HG02970 (cell line): ENCODE results near the gene CNOT6L.

Experiments
- ATAC-seq: cut with Tn5 transposase; IDR thresholded peaks from one replicate; pipeline ENCODE4 v1.9.1; 2021; ENCODE audit warnings: mild to moderate bottlenecking, moderate library complexity, moderate number of reproducible peaks; ENCODE audit not compliant: unreplicated experiment, low FRiP score

The CNOT6L gene

DNA sequence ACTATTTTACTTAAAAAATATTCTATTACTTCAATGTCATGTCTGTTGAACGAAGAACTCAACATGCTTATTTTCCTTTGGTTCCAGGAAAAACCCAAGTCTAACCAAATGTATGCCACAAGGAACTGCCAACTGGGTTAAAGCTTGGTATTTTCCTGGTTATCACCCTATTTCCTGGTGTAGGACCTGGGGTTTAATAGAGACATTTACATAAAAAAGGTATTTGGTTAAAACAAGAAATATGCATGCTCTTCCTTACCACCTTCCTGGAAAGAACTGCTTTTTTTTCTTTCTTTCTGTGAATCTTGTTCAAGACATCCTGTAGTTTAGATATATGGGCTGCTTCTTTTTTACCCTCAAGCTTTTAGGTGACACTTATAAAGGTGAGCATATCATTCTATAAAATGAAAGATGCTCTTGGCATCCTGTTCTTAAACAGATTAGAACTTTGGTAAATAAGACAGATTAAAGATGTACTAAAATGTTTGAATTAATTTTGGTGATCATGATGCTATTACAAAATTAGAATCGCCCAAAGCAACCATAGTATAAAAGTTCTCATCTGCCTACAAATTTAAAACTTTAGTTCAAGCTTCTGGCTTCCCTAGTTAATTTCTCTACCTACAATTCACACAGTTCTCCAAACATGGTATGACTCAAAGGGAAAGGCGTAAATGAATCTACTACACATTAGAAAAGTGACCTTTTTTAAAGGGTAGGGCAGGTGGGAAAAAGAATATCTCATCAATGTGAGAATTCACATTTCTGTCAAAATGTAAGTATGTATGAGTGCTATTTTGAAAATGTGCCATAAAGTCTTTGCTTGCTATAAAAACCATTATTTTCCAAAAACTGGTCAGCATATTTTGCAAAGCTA lies 103.5 kb downstream of the CNOT6L start:
- no peak for ATAC-seq

DNA sequence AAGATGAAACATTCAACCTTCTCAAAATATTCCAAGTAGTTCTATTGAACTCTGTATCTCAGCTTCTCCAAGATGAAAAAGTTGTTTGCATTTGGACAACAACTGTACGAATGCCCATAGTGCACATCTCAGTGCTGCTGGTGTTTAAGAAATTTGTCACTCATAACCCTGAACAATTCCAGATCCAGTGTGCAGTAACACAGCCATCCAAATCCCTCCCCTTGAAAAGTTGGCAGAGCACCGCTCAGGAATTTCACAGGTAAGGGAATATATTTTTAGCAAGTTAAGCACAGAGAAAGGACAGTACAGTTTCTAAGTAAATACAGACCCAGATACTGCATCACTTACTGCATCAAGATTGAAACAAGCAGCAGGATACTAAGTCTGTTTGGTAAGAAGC lies 104.7 kb downstream of the CNOT6L start:
- ATAC-seq, result no peak

GRCh38 chr4:77713884-77714283 lies 105.3 kb downstream of the CNOT6L start:
- no peak for ATAC-seq

- ATAC-seq, result no peak
These were observed 106.5 kb downstream of the CNOT6L start for GRCh38 chr4:77712675-77713074.

GRCh38 chr4:77711469-77711868 lies 107.7 kb downstream of the CNOT6L start:
- ATAC-seq, result no peak

DNA sequence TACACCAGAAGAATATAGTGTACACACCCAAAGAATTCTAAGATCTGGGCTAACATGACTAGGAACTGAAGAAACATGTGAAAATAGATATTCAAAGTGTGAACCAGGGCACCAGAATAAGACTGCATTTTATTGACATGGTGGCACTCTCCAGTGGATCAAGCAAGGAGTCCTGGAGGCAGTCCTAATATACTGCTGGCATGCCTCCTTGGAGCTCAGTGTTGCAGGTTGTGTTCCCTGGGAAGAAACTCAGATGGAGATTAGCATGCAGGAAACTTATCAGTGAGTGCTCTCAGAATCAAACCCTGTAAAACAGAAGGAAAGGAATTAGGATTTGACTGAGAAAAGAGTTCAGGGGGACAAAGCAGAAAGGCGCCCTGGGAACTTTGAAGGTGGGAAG lies 108.5 kb downstream of the CNOT6L start:
- no peak for ATAC-seq

DNA sequence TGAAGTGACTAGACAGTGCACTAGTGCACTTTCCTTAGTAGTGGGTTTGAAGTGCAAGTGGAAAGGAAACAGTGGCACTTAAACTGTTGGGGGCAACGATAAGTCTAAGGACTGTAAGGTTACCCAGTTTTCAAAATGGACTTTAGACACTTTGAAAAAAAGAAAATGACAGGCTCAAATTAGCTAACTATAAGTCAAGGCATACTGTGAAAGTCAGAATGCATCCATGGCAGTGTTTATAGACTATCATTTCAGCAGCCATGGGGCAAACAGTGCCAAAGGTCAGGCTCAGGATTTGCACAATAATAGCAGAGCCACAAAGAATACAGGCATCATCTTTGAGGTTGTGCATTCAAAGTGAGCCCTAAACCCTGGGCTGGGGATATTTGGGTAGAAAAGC lies 109.1 kb downstream of the CNOT6L start:
- no peak for ATAC-seq

- no peak for ATAC-seq
These were observed 112.5 kb downstream of the CNOT6L start for GRCh38 chr4:77706717-77707116.

DNA sequence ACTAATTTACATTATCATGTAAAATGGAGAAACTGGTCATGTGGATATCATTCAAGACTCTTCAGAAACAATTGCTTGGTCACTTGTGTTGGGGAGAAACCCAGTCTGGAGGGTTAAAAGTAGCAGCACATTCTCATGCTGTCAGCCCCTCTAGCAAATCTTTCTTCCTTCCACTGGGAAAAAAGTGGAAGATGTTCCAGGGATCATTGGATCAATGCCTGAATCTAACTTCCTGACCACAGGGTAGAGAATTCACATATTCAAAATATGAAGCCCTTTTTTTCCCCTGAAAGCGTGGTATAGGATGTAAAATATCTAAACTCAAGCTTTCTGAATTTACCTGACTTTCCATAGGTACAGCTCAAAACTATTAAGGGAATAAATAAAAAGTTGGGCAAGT lies 115.5 kb downstream of the CNOT6L start:
- ATAC-seq, result no peak

GRCh38 chr4:77701121-77701520 lies 118.0 kb downstream of the CNOT6L start:
- ATAC-seq, result no peak

- ATAC-seq, result no peak
These were observed 119.4 kb downstream of the CNOT6L start for GRCh38 chr4:77699731-77700210.

DNA sequence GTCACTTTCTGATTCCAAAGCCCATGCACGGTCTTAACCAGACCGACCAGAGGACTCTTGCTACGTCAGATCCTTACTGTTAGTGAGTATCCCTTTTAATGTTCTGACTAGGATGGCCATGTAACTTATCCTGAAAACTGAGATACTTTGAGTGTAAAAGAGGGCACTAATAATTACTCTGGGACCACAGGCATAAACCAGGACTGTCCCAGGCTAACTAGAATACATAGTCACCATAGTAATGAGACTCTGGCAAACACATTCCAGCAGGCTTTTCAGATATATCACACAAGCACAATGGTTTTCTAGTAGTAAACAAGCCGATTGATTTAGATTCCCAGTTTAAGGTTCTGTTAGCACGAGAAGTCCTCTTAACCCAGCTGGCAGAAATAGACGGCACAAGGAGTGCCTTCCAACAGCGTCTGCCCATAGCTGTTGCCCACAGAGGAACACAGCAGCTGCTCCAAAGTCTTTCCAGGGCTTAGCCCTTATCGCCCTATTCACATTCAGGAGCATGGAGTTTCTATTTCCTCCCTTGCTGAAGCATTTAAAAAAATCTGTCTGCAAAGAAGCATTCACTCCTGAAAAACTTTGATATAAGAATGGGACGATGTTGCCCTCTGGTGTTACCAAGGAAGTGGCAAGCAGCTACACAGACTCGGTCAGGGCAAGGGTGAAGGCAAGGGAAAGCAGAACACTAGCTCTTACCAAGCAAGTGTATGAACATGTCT lies 121.1 kb downstream of the CNOT6L start:
- no peak for ATAC-seq

GRCh38 chr4:77695774-77696173 lies 123.4 kb downstream of the CNOT6L start:
- ATAC-seq, result no peak

DNA sequence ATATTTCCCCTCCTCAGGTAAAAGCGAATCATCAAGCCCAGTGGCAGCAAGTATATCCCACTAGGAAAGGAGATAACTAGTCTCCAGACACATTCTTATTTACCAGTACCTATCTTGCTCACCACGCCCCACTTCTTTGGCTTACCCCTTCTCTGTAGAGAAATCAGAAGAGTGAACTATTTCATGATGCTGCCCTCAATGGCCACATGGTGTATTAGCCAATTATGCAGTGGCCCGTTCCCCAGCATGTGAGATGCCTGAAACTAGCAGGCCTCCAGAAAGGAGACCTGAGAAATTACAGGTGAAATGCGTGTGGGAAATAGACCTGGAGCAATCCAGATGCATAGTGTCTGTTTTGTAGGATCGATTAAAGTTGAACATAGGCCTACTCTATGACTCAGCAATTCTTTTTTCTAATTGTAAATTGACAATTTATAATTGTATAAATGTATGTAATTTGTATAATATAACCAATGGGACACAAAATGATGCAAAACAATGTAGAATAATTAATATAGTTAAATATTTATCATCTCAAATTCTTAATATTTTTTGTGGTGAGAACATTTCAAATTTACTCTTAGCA lies 126.2 kb downstream of the CNOT6L start:
- ATAC-seq, result no peak

- ATAC-seq, result no peak
These were observed 137.4 kb downstream of the CNOT6L start for GRCh38 chr4:77681792-77682191.

- ATAC-seq, result no peak
These were observed 142.3 kb downstream of the CNOT6L start for GRCh38 chr4:77676842-77677241.

DNA sequence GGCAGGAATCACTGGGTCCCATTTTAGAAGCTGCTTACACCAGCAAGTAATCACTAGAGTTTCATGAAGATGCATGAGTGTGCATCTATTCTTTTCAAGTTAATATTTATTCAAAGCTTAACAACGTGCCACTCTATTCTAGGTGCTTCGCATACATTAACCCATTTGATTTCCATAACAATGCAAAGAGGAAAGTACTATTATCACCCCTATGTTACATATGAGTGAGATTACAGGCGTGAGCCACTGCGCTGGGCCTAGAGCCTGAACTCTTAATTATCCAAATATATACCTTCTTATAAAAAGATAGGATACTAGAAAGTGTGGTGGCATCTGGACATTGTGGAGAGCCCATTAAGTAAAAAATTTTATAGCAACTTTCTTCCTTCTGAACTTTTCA lies 148.1 kb downstream of the CNOT6L start:
- no peak for ATAC-seq

GRCh38 chr4:77669946-77670590 lies 149.1 kb downstream of the CNOT6L start:
- no peak for ATAC-seq

GRCh38 chr4:77665381-77666069 lies 153.6 kb downstream of the CNOT6L start:
- ATAC-seq, result no peak
